Parathyroid adenoma (tissue), 2 donors: Measurements from ENCODE around the gene MECP2.

Source experiments
- H2AFZ ChIP-seq: fragments of 300-600 bp; sonication (generic); one replicate; pipeline ENCODE4 v1.7.0; 2017; ENCODE audit warnings: antibody characterized with exemption, mild to moderate bottlenecking
- H3K27ac ChIP-seq: fragments of 300-600 bp; sonication (generic); one replicate; pipeline ENCODE4 v1.7.0; 2017
- H3K27me3 ChIP-seq: fragments of 300-600 bp; sonication (generic); one replicate; pipeline ENCODE4 v1.7.0; 2017; ENCODE audit warnings: low read length; ENCODE audit not compliant: control insufficient read depth, insufficient read depth
- H3K36me3 ChIP-seq: fragments of 300-600 bp; sonication (generic); one replicate; pipeline ENCODE4 v1.7.0; 2017; ENCODE audit warnings: low read length; ENCODE audit not compliant: control insufficient read depth, insufficient read depth
- H3K4me1 ChIP-seq: fragments of 300-600 bp; sonication (generic); one replicate; pipeline ENCODE4 v1.7.0; 2017; ENCODE audit warnings: control low read depth
- H3K4me2 ChIP-seq: fragments of 300-600 bp; sonication (generic); one replicate; pipeline ENCODE4 v1.7.0; 2017; ENCODE audit warnings: low read length
- H3K4me3 ChIP-seq: fragments of 300-600 bp; sonication (generic); one replicate; pipeline ENCODE4 v1.7.0; 2017; ENCODE audit warnings: low read depth, low read length
- H3K79me2 ChIP-seq: fragments of 300-600 bp; sonication (generic); one replicate; pipeline ENCODE4 v1.7.0; 2017; ENCODE audit warnings: control low read depth
- H3K9ac ChIP-seq: fragments of 300-600 bp; sonication (generic); one replicate; pipeline ENCODE4 v1.7.0; 2017; ENCODE audit warnings: mild to moderate bottlenecking
- H3K9me3 ChIP-seq: fragments of 300-600 bp; sonication (generic); one replicate; pipeline ENCODE4 v1.7.0; 2017; ENCODE audit warnings: low read length; ENCODE audit not compliant: control insufficient read depth
- TF ChIP-seq, protein P1 (sequence below): fragments of 300-600 bp; sonication (generic); IDR thresholded peaks from one replicate; pipeline ENCODE4 v1.7.0; 2017; ENCODE audit warnings: antibody characterized with exemption, mild to moderate bottlenecking
- donor health status: primary hyperparathyroidism.

MECP2 gene

DNA sequence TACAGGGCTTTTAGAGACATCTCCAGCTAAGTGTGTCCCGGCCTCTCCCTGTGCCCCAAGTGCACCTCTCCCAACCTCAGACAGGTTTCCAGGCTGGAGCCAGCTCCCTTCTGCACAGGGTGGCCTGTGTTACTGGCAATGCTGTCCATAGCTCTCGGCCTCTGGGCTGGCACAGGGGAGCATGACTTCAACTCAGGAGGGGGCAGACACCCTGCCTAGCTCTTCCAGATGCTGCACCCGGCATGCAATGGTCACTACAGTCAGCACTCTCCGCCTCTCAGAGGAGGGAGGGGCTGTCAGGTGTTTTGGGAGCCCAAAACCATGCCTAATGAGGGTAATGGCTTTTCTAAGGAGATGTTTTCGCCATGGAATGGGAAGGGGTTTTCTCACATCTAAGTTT is 75.4 kb downstream of the MECP2 start:
- Histone ChIP-seq H2AFZ (no peak overlapping the region), H3K4me1 (peaks cover 4% of the 10 kb centered on the region), H3K4me2 (no peak overlapping the region), H3K27ac (no peak overlapping the region), H3K27me3 (no peaks in the 10 kb centered on the region), H3K9ac (no peak overlapping the region), H3K9me3 (no peaks in the 10 kb centered on the region), H3K4me3 (no peak overlapping the region), H3K79me2 (no peaks in the 10 kb centered on the region), H3K36me3 (no peaks in the 10 kb centered on the region)
- TF ChIP-seq, protein P1, sequence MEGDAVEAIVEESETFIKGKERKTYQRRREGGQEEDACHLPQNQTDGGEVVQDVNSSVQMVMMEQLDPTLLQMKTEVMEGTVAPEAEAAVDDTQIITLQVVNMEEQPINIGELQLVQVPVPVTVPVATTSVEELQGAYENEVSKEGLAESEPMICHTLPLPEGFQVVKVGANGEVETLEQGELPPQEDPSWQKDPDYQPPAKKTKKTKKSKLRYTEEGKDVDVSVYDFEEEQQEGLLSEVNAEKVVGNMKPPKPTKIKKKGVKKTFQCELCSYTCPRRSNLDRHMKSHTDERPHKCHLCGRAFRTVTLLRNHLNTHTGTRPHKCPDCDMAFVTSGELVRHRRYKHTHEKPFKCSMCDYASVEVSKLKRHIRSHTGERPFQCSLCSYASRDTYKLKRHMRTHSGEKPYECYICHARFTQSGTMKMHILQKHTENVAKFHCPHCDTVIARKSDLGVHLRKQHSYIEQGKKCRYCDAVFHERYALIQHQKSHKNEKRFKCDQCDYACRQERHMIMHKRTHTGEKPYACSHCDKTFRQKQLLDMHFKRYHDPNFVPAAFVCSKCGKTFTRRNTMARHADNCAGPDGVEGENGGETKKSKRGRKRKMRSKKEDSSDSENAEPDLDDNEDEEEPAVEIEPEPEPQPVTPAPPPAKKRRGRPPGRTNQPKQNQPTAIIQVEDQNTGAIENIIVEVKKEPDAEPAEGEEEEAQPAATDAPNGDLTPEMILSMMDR: no peak

DNA sequence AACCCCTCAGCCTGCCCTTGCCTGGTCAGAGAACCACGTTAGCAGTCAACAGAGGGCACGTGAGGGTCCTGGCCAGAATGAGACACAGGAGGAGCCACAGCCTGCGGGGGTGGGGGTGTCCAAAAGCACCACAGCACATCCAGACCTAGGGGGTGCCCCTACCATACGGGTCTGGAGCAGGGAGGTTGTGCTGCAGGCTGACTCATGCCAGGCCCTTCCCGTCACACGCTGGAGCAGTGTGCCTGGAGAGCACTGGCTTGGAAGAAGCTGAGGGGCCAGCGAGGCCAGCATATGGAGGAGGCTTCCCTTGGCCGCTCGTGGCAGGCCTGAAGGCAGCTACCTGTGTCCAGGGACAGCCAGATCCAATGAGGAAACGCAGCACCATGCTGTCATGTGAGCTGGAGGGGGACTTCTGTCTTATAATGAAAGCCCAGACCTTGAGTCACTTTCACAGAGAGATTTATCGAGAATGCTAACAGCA is 76.3 kb downstream of the MECP2 start:
- Histone ChIP-seq H3K4me1 (peaks cover 4% of the 10 kb centered on the region), H3K4me3 (no peak overlapping the region), H3K9ac (no peak overlapping the region), H3K4me2 (no peak overlapping the region), H3K27me3 (no peaks in the 10 kb centered on the region), H3K27ac (no peak overlapping the region), H2AFZ (no peak overlapping the region), H3K79me2 (no peaks in the 10 kb centered on the region), H3K9me3 (no peaks in the 10 kb centered on the region), H3K36me3 (no peaks in the 10 kb centered on the region)
- TF ChIP-seq, protein P1: no peak

DNA sequence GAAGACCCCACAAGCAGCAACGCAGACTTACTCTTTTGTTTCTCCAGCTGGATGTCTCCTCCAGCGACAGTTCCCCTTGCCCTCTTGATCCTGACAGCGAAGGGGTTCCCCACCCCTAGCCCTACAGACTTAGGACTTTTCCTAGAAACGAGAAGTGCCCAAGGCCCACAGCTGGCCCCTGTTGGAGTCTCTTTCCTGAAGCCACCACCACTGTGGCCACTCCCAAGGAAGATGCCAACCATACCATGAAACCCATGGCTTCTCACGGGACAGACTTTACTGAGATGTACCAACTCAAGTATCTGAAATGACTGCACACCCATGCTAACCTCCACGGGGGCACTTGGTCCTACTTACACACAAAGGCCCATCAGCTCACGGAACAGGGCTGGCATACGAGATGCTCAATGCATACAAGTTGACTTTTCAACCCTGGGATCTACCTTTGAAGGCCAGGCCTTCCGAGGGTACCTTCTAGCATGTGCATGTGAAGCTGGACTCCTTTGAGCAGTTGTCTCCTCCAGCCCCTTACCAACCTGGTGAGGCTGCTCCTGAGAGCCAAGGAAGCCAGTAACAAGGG is 76.9 kb downstream of the MECP2 start:
- Histone ChIP-seq H3K9ac (no peak overlapping the region), H3K27ac (peak overlapping the region; percentile 51), H3K27me3 (no peaks in the 10 kb centered on the region), H3K9me3 (no peaks in the 10 kb centered on the region), H3K4me3 (peak overlapping the region; percentile 40), H3K4me2 (peak overlapping the region; percentile 73), H2AFZ (no peak overlapping the region), H3K36me3 (no peaks in the 10 kb centered on the region), H3K79me2 (no peaks in the 10 kb centered on the region), H3K4me1 (peaks cover 4% of the 10 kb centered on the region)
- TF ChIP-seq, protein P1: no peak

DNA sequence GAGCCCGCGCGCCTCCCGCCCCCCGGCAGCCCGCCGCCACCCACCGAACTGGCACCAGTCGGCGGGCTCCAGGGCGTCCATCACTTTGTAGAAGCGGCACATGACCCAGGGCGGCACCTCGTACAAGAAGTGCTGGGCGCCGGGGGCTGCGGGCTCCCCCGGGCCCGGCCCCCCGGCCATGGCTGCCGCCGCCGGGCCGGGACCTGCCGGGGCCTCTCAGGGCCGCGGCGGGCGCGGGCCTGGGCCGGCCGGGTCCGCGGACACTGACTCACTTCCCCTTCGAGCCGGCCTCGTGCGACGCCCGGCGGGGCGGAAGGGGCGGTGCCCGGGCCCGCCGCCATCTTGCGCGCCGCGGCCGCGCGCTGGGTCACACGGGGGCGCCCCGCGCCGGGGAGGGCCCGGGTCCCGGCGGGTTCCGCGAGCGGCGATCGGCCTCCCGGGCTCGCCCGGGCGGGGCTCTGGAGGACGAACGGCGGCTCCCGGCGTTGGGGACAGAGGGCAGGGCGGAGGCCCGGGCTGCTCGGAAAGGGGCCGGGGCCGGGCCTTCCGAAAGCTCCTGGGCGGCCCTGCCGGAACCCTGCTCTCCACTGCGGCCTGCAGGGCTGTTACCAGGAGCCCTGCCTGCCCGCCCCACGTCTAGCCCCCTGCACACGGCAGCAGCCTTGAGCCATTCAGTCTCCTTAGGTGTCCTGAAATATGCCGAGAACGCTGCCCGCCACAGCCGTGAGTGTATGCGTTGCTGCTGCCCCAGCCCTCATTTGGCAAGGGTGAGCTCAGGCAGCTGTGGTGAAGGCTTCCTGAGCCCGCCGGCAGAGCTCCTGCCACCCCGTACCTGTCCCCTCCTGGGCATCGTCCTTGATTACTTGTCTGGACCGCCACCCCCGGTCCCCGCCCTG is 77.6 kb downstream of the MECP2 start, which contains the start of gene IRAK1:
IRAK1 (minus strand) TSS at position 270 of the 896 bp plus-strand sequence; CDS start at position 180, 90 bp downstream.
- H3K79me2 ChIP-seq: no peaks in the 10 kb centered on the region
- H3K4me3 ChIP-seq: peak within 1 kb of the TSS; percentile 42
- no peaks in the 10 kb centered on the region for H3K36me3 ChIP-seq
- H2AFZ ChIP-seq: peak within 1 kb of the TSS; percentile 77
- H3K9me3 ChIP-seq: no peaks in the 10 kb centered on the region
- peaks cover 4% of the 10 kb centered on the region for H3K4me1 ChIP-seq
- peak within 1 kb of the TSS; percentile 73 for H3K4me2 ChIP-seq
- no peak within 1 kb of the TSS for H3K9ac ChIP-seq
- TF ChIP-seq, protein P1: no peak
- peak within 1 kb of the TSS; percentile 51 for H3K27ac ChIP-seq
- no peaks in the 10 kb centered on the region for H3K27me3 ChIP-seq
